Activated T-cell treated with anti-CD3 and anti-CD28 coated beads, Interleukin-2, amount 50 U/mL, for 72 hours (primary cell): ENCODE data around the gene PHB1. TPM values are rescaled to one million over a fixed set of nuclear protein-coding genes. Genes with fewer than 3 reads are reported as not detected.
"Not testable (repeated sequence)": the region's sequence is repeated elsewhere in the genome, so short reads cannot be mapped to it uniquely, and the experiment has no call there.

Source experiments
- ATAC-seq, 2 donors: fragments of 150-1000 bp; cut with Tn5 transposase; replicated peaks in 1 of 2; 2 replicates each; pipeline ENCODE4 v1.10.0; 2021; ENCODE audit warnings: moderate library complexity in 2 of 2, mild to moderate bottlenecking in 1 of 2
- DNase-seq, 2 donors: peaks; one replicate each; pipeline ENCODE4 v3.0.0; 2021 to 2022; ENCODE audit warnings: mixed read lengths in 1 of 2
- H3K27ac Mint-ChIP-seq: one replicate; pipeline ENCODE4 v1.8.0; 2022; ENCODE audit warnings: mild to moderate bottlenecking, moderate library complexity, mixed read lengths
- H3K27me3 Mint-ChIP-seq: one replicate; pipeline ENCODE4 v1.8.0; 2022; ENCODE audit warnings: low read depth, mixed read lengths
- H3K36me3 Mint-ChIP-seq, 2 donors: one replicate each; pipeline ENCODE4 v1.8.0; 2022; ENCODE audit warnings: mixed read lengths in 2 of 2, mild to moderate bottlenecking in 1 of 2; ENCODE audit not compliant: insufficient read depth in 2 of 2
- H3K4me1 Mint-ChIP-seq: one replicate; pipeline ENCODE4 v1.8.0; 2022; ENCODE audit warnings: low read depth, mixed read lengths
- H3K4me3 Mint-ChIP-seq, 2 donors: one replicate each; pipeline ENCODE4 v1.8.0; 2022; ENCODE audit warnings: mild to moderate bottlenecking in 2 of 2, mixed read lengths in 2 of 2, moderate library complexity in 2 of 2
- H3K9me3 Mint-ChIP-seq, 2 donors: one replicate each; pipeline ENCODE4 v1.8.0; 2022; ENCODE audit warnings: mixed read lengths in 2 of 2
- total RNA-seq, 2 donors: library from RNA; stranded (reverse); gene quantifications; one replicate each; pipeline ENCODE4 v1.2.3, GENCODE V29; 2022

The PHB1 gene
- total RNA-seq, 2 donors from 2014 or later: 91.4 to 119 TPM

- no peaks in the 10 kb centered on the region for H3K4me1 Mint-ChIP-seq
- H3K27me3 Mint-ChIP-seq: peaks cover 44% of the 10 kb centered on the region
- no peaks in the 10 kb centered on the region for H3K9me3 Mint-ChIP-seq
- H3K36me3 Mint-ChIP-seq: no peaks in the 10 kb centered on the region
- ATAC-seq (no peak), DNase-seq (no peak)
- H3K4me3 Mint-ChIP-seq: no peak overlapping the region
- no peak overlapping the region for H3K27ac Mint-ChIP-seq
Measured at GRCh38 chr17:49435671-49436029, 21.0 kb upstream of the PHB1 start.

GRCh38 chr17:49434821-49435670 lies 20.4 kb upstream of the PHB1 start:
- no peak overlapping the region for H3K27ac Mint-ChIP-seq

GRCh38 chr17:49433000-49433694 lies 18.5 kb upstream of the PHB1 start:
- H3K9me3 Mint-ChIP-seq: no peaks in the 10 kb centered on the region
- no peaks in the 10 kb centered on the region for H3K4me1 Mint-ChIP-seq
- ATAC-seq: no peak
- H3K36me3 Mint-ChIP-seq: no peaks in the 10 kb centered on the region
- H3K4me3 Mint-ChIP-seq: no peak overlapping the region
- DNase-seq: no peak
- no peak overlapping the region for H3K27ac Mint-ChIP-seq
- peaks cover 26% of the 10 kb centered on the region for H3K27me3 Mint-ChIP-seq

More at GRCh38 chr17:49434821-49435670, 20.4 kb upstream of the PHB1 start:
- peak; percentile 34 to 53 for ATAC-seq
- Mint-ChIP-seq H3K27me3 (peaks cover 38% of the 10 kb centered on the region), H3K9me3 (no peaks in the 10 kb centered on the region), H3K4me1 (no peaks in the 10 kb centered on the region), H3K36me3 (no peaks in the 10 kb centered on the region), H3K4me3 (no peak overlapping the region)
- DNase-seq: peak; percentile 58 to 60

- Mint-ChIP-seq H3K36me3 (no peaks in the 10 kb centered on the region), H3K9me3 (no peaks in the 10 kb centered on the region), H3K27ac (no peak overlapping the region), H3K27me3 (peaks cover 28% of the 10 kb centered on the region), H3K4me1 (no peaks in the 10 kb centered on the region), H3K4me3 (no peak overlapping the region)
- ATAC-seq (no peak), DNase-seq (no peak)
Measured at GRCh38 chr17:49431743-49432142, 17.1 kb upstream of the PHB1 start.

GRCh38 chr17:49425004-49425286 lies 10.3 kb upstream of the PHB1 start:
- no peak for DNase-seq
- Mint-ChIP-seq H3K4me1 (no peaks in the 10 kb centered on the region), H3K9me3 (peaks cover 0 to 2% of the 10 kb centered on the region in 2 donors), H3K27me3 (peaks cover 22% of the 10 kb centered on the region), H3K4me3 (no peak overlapping the region), H3K36me3 (peaks cover 2 to 4% of the 10 kb centered on the region in 2 donors), H3K27ac (no peak overlapping the region)
- no peak for ATAC-seq

GRCh38 chr17:49424276-49425003 lies 9.8 kb upstream of the PHB1 start:
- not testable (repeated sequence) for H3K4me3 Mint-ChIP-seq, H3K27ac Mint-ChIP-seq, ATAC-seq, H3K36me3 Mint-ChIP-seq, H3K4me1 Mint-ChIP-seq, H3K9me3 Mint-ChIP-seq, DNase-seq
- peaks cover 22% of the 10 kb centered on the region for H3K27me3 Mint-ChIP-seq

GRCh38 chr17:49422714-49423113 lies 8.0 kb upstream of the PHB1 start:
- H3K9me3 Mint-ChIP-seq: peaks cover 0 to 2% of the 10 kb centered on the region in 2 donors
- H3K27ac Mint-ChIP-seq: no peak overlapping the region
- peaks cover 14% of the 10 kb centered on the region for H3K27me3 Mint-ChIP-seq
- no peak for DNase-seq
- no peak for ATAC-seq
- H3K36me3 Mint-ChIP-seq: peaks cover 2 to 4% of the 10 kb centered on the region in 2 donors
- no peaks in the 10 kb centered on the region for H3K4me1 Mint-ChIP-seq
- no peak overlapping the region for H3K4me3 Mint-ChIP-seq

- peaks cover 13% of the 10 kb centered on the region for H3K4me1 Mint-ChIP-seq
- not testable (repeated sequence) for H3K27ac Mint-ChIP-seq, H3K4me3 Mint-ChIP-seq, ATAC-seq, H3K9me3 Mint-ChIP-seq, H3K36me3 Mint-ChIP-seq, H3K27me3 Mint-ChIP-seq, DNase-seq
Measured at GRCh38 chr17:49419761-49420160, 5.1 kb upstream of the PHB1 start.

- H3K36me3 Mint-ChIP-seq, ATAC-seq, H3K27me3 Mint-ChIP-seq, H3K9me3 Mint-ChIP-seq, DNase-seq, H3K27ac Mint-ChIP-seq, H3K4me3 Mint-ChIP-seq: not testable (repeated sequence)
- peaks cover 20% of the 10 kb centered on the region for H3K4me1 Mint-ChIP-seq
Measured at GRCh38 chr17:49418754-49419740, 4.4 kb upstream of the PHB1 start.

GRCh38 chr17:49414271-49414621 lies 436 bp downstream of the PHB1 start:
- H3K4me1 Mint-ChIP-seq: peaks cover 42% of the 10 kb centered on the region
- no peaks in the 10 kb centered on the region for H3K27me3 Mint-ChIP-seq
- no peaks in the 10 kb centered on the region for H3K9me3 Mint-ChIP-seq
- peak overlapping the region; percentile 90 to 100 for H3K4me3 Mint-ChIP-seq
- no peak for DNase-seq
- H3K36me3 Mint-ChIP-seq: peaks cover 11 to 19% of the 10 kb centered on the region in 2 donors
- H3K27ac Mint-ChIP-seq: peak overlapping the region; percentile 54
- no peak for ATAC-seq

GRCh38 chr17:49409066-49409465 lies 5.6 kb downstream of the PHB1 start:
- Mint-ChIP-seq H3K27me3 (no peaks in the 10 kb centered on the region), H3K27ac (no peak overlapping the region), H3K36me3 (peaks cover 13 to 37% of the 10 kb centered on the region in 2 donors), H3K4me3 (no peak overlapping the region), H3K9me3 (no peaks in the 10 kb centered on the region), H3K4me1 (peaks cover 46% of the 10 kb centered on the region)
- ATAC-seq: no peak
- no peak for DNase-seq

- Mint-ChIP-seq H3K36me3 (peaks cover 13 to 39% of the 10 kb centered on the region in 2 donors), H3K27ac (no peak overlapping the region), H3K4me3 (no peak overlapping the region), H3K4me1 (peaks cover 38% of the 10 kb centered on the region), H3K27me3 (no peaks in the 10 kb centered on the region), H3K9me3 (no peaks in the 10 kb centered on the region)
- DNase-seq: peak; percentile 84 to 87
- peak; percentile 96 for ATAC-seq
Measured at GRCh38 chr17:49407981-49408501, 6.6 kb downstream of the PHB1 start.
